Neural progenitor cell (in vitro differentiated cells): Measurements from ENCODE around the gene GAB3.

Source experiments
- CTCF ChIP-seq: fragments of 200-600 bp; sonication (generic); IDR thresholded peaks from 2 replicates; pipeline ENCODE4 v1.5.1; 2017; ENCODE audit warnings: antibody characterized with exemption, mild to moderate bottlenecking
- EZH2 ChIP-seq: fragments of 200-600 bp; sonication (generic); IDR thresholded peaks from 2 replicates; pipeline ENCODE4 v1.6.1; 2017; ENCODE audit warnings: antibody characterized with exemption, mild to moderate bottlenecking, moderate library complexity
- EZH2phosphoT487 ChIP-seq: fragments of 200-600 bp; sonication (generic); IDR thresholded peaks from 2 replicates; pipeline ENCODE4 v1.6.1; 2017; ENCODE audit warnings: antibody characterized with exemption

GRCh38 chrX:154739952-154740465 lies 10.9 kb downstream of the GAB3 start:
- TF ChIP-seq CTCF (no peak), EZH2 (no peak), EZH2phosphoT487 (no peak)
